Measurements from ENCODE around the gene PRKAR1A. TPM values are rescaled to one million over a fixed set of nuclear protein-coding genes. Genes with fewer than 3 reads are reported as not detected.

The PRKAR1A gene
- total and polyA plus RNA-seq, 2 of the 8 experiments (the other 6 are each of a cell fraction or from before 2014, with no cell fraction given), result 39.3 to 149 TPM

DNA sequence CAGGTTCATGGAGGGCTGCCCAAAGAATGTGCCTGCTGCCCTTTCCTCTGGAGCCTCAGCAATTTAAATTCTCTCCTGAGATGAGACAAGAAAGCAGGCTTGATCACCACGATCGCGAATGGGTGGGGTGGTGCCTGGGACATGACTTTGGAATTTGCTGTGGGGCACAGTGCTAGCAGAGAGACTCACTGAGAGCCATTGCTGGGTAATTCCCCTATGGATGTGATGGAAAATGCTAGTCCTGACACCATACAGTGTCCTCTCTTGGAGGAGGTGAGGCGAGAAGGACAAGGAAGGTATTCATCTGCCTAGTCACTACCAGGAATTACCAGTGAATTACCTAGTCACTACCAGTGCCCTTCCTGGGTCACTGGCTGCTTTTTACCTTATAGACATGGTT, 73.4 kb downstream of the PRKAR1A start:
- H3K18ac ChIP-seq (ENCODE audit: extremely low read depth, low read length), result no peak overlapping the region
- H2BK12ac ChIP-seq (ENCODE audit: low read depth, low read length), result no peak overlapping the region
- no peak overlapping the region for H3K56ac ChIP-seq (replicated peaks; ENCODE audit: insufficient read length, low read depth, low read length)
- H3K27me3 ChIP-seq (replicated peaks in 1 of 4; ENCODE audit: control insufficient read depth in 3 of 4, extremely low read depth in 1 of 4, insufficient read depth in 3 of 4, low read length in 3 of 4), result no peaks in the 10 kb centered on the region
- peaks cover 0 to 29% (median 5%) of the 10 kb centered on the region in 4 experiments; a peak in 3 of 8 replicates for H3K36me3 ChIP-seq (ENCODE audit: control insufficient read depth in 2 of 4, insufficient read depth in 4 of 4, low read length in 3 of 4)
- no peak for DNase-seq (ENCODE audit: low read depth in 1 of 2, low spot score in 2 of 2)
- H3K23ac ChIP-seq (ENCODE audit: insufficient read length), result no peak overlapping the region
- no peak overlapping the region for H2AK5ac ChIP-seq (ENCODE audit: low read depth, low read length)
- no peak overlapping the region for H3K4me2 ChIP-seq (ENCODE audit: insufficient read depth in 1 of 2, low read depth in 2 of 2, low read length in 2 of 2)
- ChIA-PET CTCF (ENCODE audit: partially characterized antibody) (no interaction called here), POLR2A (ENCODE audit: partially characterized antibody) (no interaction called here)
- no peak overlapping the region for H2BK15ac ChIP-seq (ENCODE audit: low read length)
- H3K4me3 ChIP-seq (ENCODE audit: extremely low read depth in 1 of 4, insufficient read depth in 2 of 4, low read depth in 3 of 4, low read length in 4 of 4), result no peak overlapping the region
- no peak overlapping the region for H3K9ac ChIP-seq (replicated peaks in 1 of 4; ENCODE audit: extremely low read depth in 1 of 4, low read depth in 3 of 4, low read length in 3 of 4)
- no peaks in the 10 kb centered on the region for H4K20me1 ChIP-seq (replicated peaks in 1 of 2; ENCODE audit: control insufficient read depth in 1 of 2, insufficient read depth in 2 of 2, low read length in 2 of 2)
- no peak overlapping the region for H3K27ac ChIP-seq (ENCODE audit: low read depth, low read length)
- peaks cover 0 to 6% of the 10 kb centered on the region in 2 experiments; a peak in 1 of 4 replicates for H3K9me3 ChIP-seq (ENCODE audit: insufficient read depth in 2 of 2, low read depth in 1 of 2, low read length in 1 of 2)
- no peak overlapping the region for H3K4ac ChIP-seq (replicated peaks; ENCODE audit: insufficient read length, low read depth, low read length)
- no peaks in the 10 kb centered on the region for H3K23me2 ChIP-seq (ENCODE audit: low read depth, low read length)
- H3K79me1 ChIP-seq (ENCODE audit: low read depth, low read length), result no peaks in the 10 kb centered on the region
- H2BK5ac ChIP-seq (ENCODE audit: low read depth, low read length), result no peak overlapping the region
- H3K79me2 ChIP-seq (ENCODE audit: control insufficient read depth in 1 of 2, insufficient read depth in 2 of 2, low read length in 2 of 2), result no peaks in the 10 kb centered on the region
- H4K8ac ChIP-seq (ENCODE audit: extremely low read depth, insufficient read depth, low read length), result no peak overlapping the region
- FAIRE-seq, result no peak
- H2AFZ ChIP-seq (ENCODE audit: low read length), result no peak overlapping the region
- H4K91ac ChIP-seq (replicated peaks; ENCODE audit: insufficient read length, low read length), result no peak overlapping the region
- whole genome bisulfite sequencing, 2 experiments (ENCODE audit: extremely low coverage in 1 of 2, insufficient coverage in 1 of 2, insufficient read length in 1 of 2, insufficient replicate concordance in 2 of 2, low coverage in 1 of 2, low lambda C conversion rate in 2 of 2, missing lambda C conversion rate in 1 of 2), result 90% methylated on average over 4 of the region's 4 CpGs; no CpG with 5 or more reads in 1 of the 2 experiments
- H4K5ac ChIP-seq (ENCODE audit: insufficient read length, low read depth, low read length), result no peak overlapping the region
- no peak overlapping the region for H2BK120ac ChIP-seq (replicated peaks; ENCODE audit: low read depth, low read length)
- H2BK20ac ChIP-seq (ENCODE audit: low read length), result no peak overlapping the region
- TF ChIP-seq MAFK (IDR thresholded peaks at IDR 0.05; ENCODE audit: low read depth, low read length), result no peak
- TF ChIP-seq KDM1A (IDR thresholded peaks at IDR 0.05; ENCODE audit: borderline replicate concordance, low read length), result no peak
- TF ChIP-seq RNF2 (IDR thresholded peaks at IDR 0.05; ENCODE audit: borderline replicate concordance, low read depth, low read length, missing control alignments, poor library complexity, severe bottlenecking), result no peak
- no peak for TF ChIP-seq HDAC2 (IDR thresholded peaks at IDR 0.05; ENCODE audit: borderline replicate concordance in 1 of 2, low read depth in 2 of 2, low read length in 2 of 2)
- peaks cover 0 to 2% (median 0%) of the 10 kb centered on the region in 4 experiments; a peak in 1 of 7 replicates for H3K4me1 ChIP-seq (replicated peaks in 1 of 4; ENCODE audit: control insufficient read depth in 3 of 4, insufficient read depth in 4 of 4, low read length in 3 of 4)
- H3K14ac ChIP-seq (ENCODE audit: insufficient read length), result no peak overlapping the region
